ENCODE measurements around the gene TSEN34. TPM values are rescaled to one million over a fixed set of nuclear protein-coding genes. Genes with fewer than 3 reads are reported as not detected.

Gene TSEN34
- polyA plus RNA-seq, 6 donors from 2014 or later = 22.3 to 40.0 (median 32.1) TPM

Other genes with a start within 250 kb of the TSEN34 start
- not detected for gene CACNG8, start 228.4 kb upstream of the TSEN34 start, polyA plus RNA-seq (ENCODE audit: low read depth in 6 of 6)
- not detected for gene CACNG6, start 199.7 kb upstream of the TSEN34 start, polyA plus RNA-seq (ENCODE audit: low read depth in 6 of 6)
- under 1 TPM in 1 of 6 donors, not detected in 5; 0.89 TPM for gene VSTM1, start 127.4 kb upstream of the TSEN34 start, polyA plus RNA-seq (ENCODE audit: low read depth in 6 of 6)
- gene TARM1, start 109.9 kb upstream of the TSEN34 start, polyA plus RNA-seq (ENCODE audit: low read depth in 6 of 6) = not detected
- gene OSCAR, start 90.5 kb upstream of the TSEN34 start, polyA plus RNA-seq (ENCODE audit: low read depth in 6 of 6) = under 1 TPM in 1 of 6 donors, not detected in 5; 0.73 TPM
- gene NDUFA3, start 88.5 kb upstream of the TSEN34 start, polyA plus RNA-seq (ENCODE audit: low read depth in 6 of 6) = 100 to 1,000 TPM; 288 to 486 (median 357) TPM
- gene TFPT, start 75.7 kb upstream of the TSEN34 start, polyA plus RNA-seq (ENCODE audit: low read depth in 6 of 6) = 10 to 100 TPM in 2 of 6 donors, 1 to 10 TPM in 4; 7.2 to 11.6 (median 9.2) TPM
- gene PRPF31, start 75.6 kb upstream of the TSEN34 start, polyA plus RNA-seq (ENCODE audit: low read depth in 6 of 6) = 10 to 100 TPM; 59.3 to 83.7 (median 62.6) TPM
- 10 to 100 TPM in 1 of 6 donors, 1 to 10 TPM in 5; 2.7 to 12.9 (median 6.9) TPM for gene CNOT3, start 53.5 kb upstream of the TSEN34 start, polyA plus RNA-seq (ENCODE audit: low read depth in 6 of 6)
- 10 to 100 TPM in 5 of 6 donors, 1 to 10 TPM in 1; 9.3 to 15.3 (median 12.0) TPM for gene LENG1, start 31.6 kb upstream of the TSEN34 start, polyA plus RNA-seq (ENCODE audit: low read depth in 6 of 6)
- not detected for gene TMC4, start 18.1 kb upstream of the TSEN34 start, polyA plus RNA-seq (ENCODE audit: low read depth in 6 of 6)
- gene MBOAT7, start 1.7 kb upstream of the TSEN34 start, polyA plus RNA-seq (ENCODE audit: low read depth in 6 of 6) = 10 to 100 TPM in 4 of 6 donors, 1 to 10 TPM in 2; 7.0 to 13.5 (median 11.3) TPM
- 1,000 to 10,000 TPM in 3 of 6 donors, 100 to 1,000 TPM in 3; 849 to 1,278 (median 1,006) TPM for gene RPS9, start 9.6 kb downstream of the TSEN34 start, polyA plus RNA-seq (ENCODE audit: low read depth in 6 of 6)
- 1 to 10 TPM in 1 of 6 donors, under 1 TPM in 5; 0.29 to 4.6 (median 0.39) TPM for gene LILRB3, start 31.7 kb downstream of the TSEN34 start, polyA plus RNA-seq (ENCODE audit: low read depth in 6 of 6)
- 1 to 10 TPM in 1 of 6 donors, under 1 TPM in 2, not detected in 3; 0.18 to 1.5 (median 0.66) TPM for gene LILRA6, start 51.5 kb downstream of the TSEN34 start, polyA plus RNA-seq (ENCODE audit: low read depth in 6 of 6)
- not detected for gene LILRB5, start 66.0 kb downstream of the TSEN34 start, polyA plus RNA-seq (ENCODE audit: low read depth in 6 of 6)
- gene LILRB2, start 89.8 kb downstream of the TSEN34 start, polyA plus RNA-seq (ENCODE audit: low read depth in 6 of 6) = 1 to 10 TPM in 2 of 6 donors, under 1 TPM in 3, not detected in 1; 0.36 to 1.6 (median 0.76) TPM
- gene LILRA5, start 121.9 kb downstream of the TSEN34 start, polyA plus RNA-seq (ENCODE audit: low read depth in 6 of 6) = 1 to 10 TPM in 1 of 6 donors, under 1 TPM in 3, not detected in 2; 0.29 to 1.1 (median 0.76) TPM
- gene LILRA4, start 147.9 kb downstream of the TSEN34 start, polyA plus RNA-seq (ENCODE audit: low read depth in 6 of 6) = 10 to 100 TPM in 3 of 6 donors, 1 to 10 TPM in 3; 7.1 to 25.7 (median 10.3) TPM
- 100 to 1,000 TPM; 129 to 246 (median 160) TPM for gene LAIR1, start 173.6 kb downstream of the TSEN34 start, polyA plus RNA-seq (ENCODE audit: low read depth in 6 of 6)
- gene TTYH1, start 224.2 kb downstream of the TSEN34 start, polyA plus RNA-seq (ENCODE audit: low read depth in 6 of 6) = under 1 TPM in 3 of 6 donors, not detected in 3; 0.06 to 0.09 (median 0.08) TPM

All from naive B cell (primary cell).